ENCODE measurements around the gene FTCD.

GRCh38 chr21:46165098-46165497, 9.7 kb upstream of the FTCD start:
- TF ChIP-seq EZH2 (IDR thresholded peaks at IDR 0.05; ENCODE audit: insufficient read depth, poor library complexity, severe bottlenecking) = no peak
- no peak for TF ChIP-seq EZH2phosphoT487 (IDR thresholded peaks at IDR 0.05; ENCODE audit: insufficient read depth, low read depth)
